Measurements from ENCODE around the gene AFMID. TPM values are rescaled to one million over a fixed set of nuclear protein-coding genes. Genes with fewer than 3 reads are reported as not detected.
A peak's percentile ranks its signal among the peaks of the same experiment; 100 is the strongest.

The AFMID gene
- total and polyA plus RNA-seq, 2 of the 13 experiments (the other 11 are each of a cell fraction or from before 2014, with no cell fraction given): 249 to 270 TPM

- TF ChIP-seq ATF1 (CRISPR knock-in tag; IDR thresholded peaks at IDR 0.05) (no peak), MYPOP (CRISPR knock-in tag; IDR thresholded peaks at IDR 0.05) (peak; percentile 89), ZNF570 (CRISPR knock-in tag; IDR thresholded peaks at IDR 0.05; ENCODE audit: borderline replicate concordance) (peak; percentile 47; the same call in 1 of the 2 replicates), ARHGAP35 (CRISPR knock-in tag; IDR thresholded peaks at IDR 0.05; ENCODE audit: borderline replicate concordance) (0 out of 2 replicates have a peak, but pooled peaks have one; percentile 65), HOXA7 (CRISPR knock-in tag; IDR thresholded peaks at IDR 0.05) (peak; percentile 81; the same call in 1 of the 2 replicates), CENPBD1 (CRISPR knock-in tag; IDR thresholded peaks at IDR 0.05; ENCODE audit: borderline replicate concordance, low read depth) (no peak; the same call in 1 of the 2 replicates), ZNF687 (CRISPR knock-in tag; IDR thresholded peaks at IDR 0.05) (peak; percentile 95), GABPA (IDR thresholded peaks at IDR 0.05; ENCODE audit: low read depth, low read length) (no peak; the same call in 1 of the 2 replicates), GABPA (CRISPR knock-in tag; IDR thresholded peaks at IDR 0.05; ENCODE audit: low read depth) (peak; percentile 68), ZSCAN30 (CRISPR knock-in tag; IDR thresholded peaks at IDR 0.05) (peak; percentile 70; the same call in 1 of the 2 replicates), AKAP8 (CRISPR knock-in tag; IDR thresholded peaks at IDR 0.05) (0 out of 2 replicates have a peak, but pooled peaks have one; percentile 68), HCFC1 (IDR thresholded peaks at IDR 0.05; ENCODE audit: low read depth, low read length) (peak; percentile 94), ZC3H4 (CRISPR knock-in tag; IDR thresholded peaks at IDR 0.05; ENCODE audit: borderline replicate concordance) (no peak), SP4 (CRISPR knock-in tag; IDR thresholded peaks at IDR 0.05) (peak; percentile 98), FOXJ3 (CRISPR knock-in tag; IDR thresholded peaks at IDR 0.05; ENCODE audit: borderline replicate concordance) (0 out of 2 replicates have a peak, but pooled peaks have one; percentile 35), KAT7 (CRISPR knock-in tag; IDR thresholded peaks at IDR 0.05; ENCODE audit: borderline replicate concordance) (peak; percentile 61; the same call in 1 of the 2 replicates), DRAP1 (CRISPR knock-in tag; IDR thresholded peaks at IDR 0.05) (peak; percentile 92)
- TF ChIP-seq, protein P1, sequence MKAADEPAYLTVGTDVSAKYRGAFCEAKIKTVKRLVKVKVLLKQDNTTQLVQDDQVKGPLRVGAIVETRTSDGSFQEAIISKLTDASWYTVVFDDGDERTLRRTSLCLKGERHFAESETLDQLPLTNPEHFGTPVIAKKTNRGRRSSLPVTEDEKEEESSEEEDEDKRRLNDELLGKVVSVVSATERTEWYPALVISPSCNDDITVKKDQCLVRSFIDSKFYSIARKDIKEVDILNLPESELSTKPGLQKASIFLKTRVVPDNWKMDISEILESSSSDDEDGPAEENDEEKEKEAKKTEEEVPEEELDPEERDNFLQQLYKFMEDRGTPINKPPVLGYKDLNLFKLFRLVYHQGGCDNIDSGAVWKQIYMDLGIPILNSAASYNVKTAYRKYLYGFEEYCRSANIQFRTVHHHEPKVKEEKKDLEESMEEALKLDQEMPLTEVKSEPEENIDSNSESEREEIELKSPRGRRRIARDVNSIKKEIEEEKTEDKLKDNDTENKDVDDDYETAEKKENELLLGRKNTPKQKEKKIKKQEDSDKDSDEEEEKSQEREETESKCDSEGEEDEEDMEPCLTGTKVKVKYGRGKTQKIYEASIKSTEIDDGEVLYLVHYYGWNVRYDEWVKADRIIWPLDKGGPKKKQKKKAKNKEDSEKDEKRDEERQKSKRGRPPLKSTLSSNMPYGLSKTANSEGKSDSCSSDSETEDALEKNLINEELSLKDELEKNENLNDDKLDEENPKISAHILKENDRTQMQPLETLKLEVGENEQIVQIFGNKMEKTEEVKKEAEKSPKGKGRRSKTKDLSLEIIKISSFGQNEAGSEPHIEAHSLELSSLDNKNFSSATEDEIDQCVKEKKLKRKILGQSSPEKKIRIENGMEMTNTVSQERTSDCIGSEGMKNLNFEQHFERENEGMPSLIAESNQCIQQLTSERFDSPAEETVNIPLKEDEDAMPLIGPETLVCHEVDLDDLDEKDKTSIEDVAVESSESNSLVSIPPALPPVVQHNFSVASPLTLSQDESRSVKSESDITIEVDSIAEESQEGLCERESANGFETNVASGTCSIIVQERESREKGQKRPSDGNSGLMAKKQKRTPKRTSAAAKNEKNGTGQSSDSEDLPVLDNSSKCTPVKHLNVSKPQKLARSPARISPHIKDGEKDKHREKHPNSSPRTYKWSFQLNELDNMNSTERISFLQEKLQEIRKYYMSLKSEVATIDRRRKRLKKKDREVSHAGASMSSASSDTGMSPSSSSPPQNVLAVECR (CRISPR knock-in tag; IDR thresholded peaks at IDR 0.05; ENCODE audit: borderline replicate concordance): peak; percentile 100
Measured at GRCh38 chr17:78214016-78214705, 27.0 kb downstream of the AFMID start, which contains the start of gene BIRC5 (continued).

Data from HepG2 (cell line).